GM12892 (cell line): Measurements from ENCODE around the gene NEDD4L.

ENCODE experiments used
- POLR2A ChIP-seq: IDR thresholded peaks from 2 replicates; pipeline ENCODE4 v1.6.1; 2011; ENCODE audit warnings: low read depth, low read length, control low read depth
- TAF1 ChIP-seq: IDR thresholded peaks from 2 replicates; pipeline ENCODE4 v1.6.1; 2011; ENCODE audit warnings: low read depth, mild to moderate bottlenecking, control low read depth, low read length, borderline replicate concordance

DNA sequence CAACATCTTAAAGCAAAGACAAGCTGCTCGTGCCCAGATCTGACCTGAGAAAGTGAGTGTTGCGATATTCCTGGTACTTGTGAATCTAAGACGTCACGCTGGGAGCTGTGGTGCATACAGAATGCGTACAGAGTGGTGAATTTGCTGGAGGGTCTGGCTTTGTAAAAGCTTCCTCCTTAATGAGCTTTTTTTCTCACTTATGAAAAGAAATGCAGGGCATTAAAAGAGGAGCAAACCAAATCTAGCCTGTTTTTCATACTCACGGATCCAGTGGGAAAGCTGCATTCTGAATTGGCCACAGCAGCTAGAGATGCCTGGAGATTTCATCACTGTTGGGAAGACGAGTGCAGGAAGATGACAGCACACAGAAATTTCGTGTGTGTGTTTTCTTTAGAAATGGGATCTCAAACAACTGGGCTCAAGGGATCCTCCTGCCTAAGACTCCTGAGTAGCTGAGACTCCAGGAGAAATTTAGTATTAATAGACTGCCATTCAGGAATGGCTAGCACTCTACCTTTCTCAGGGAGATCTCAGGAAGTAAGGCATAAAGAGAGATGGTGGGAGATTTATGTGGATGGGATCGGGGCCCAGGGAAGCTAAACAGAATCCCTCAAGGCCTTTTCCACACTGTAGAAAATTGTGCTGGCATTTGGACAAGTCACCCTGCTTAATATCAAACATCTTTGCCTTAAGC lies 403.5 kb downstream of the NEDD4L start:
- TF ChIP-seq TAF1 (no peak), POLR2A (no peak)
